ENCODE measurements around the gene AKAP9. TPM values are rescaled to one million over a fixed set of nuclear protein-coding genes. Genes with fewer than 3 reads are reported as not detected.

AKAP9 gene
- total RNA-seq, 6 experiments from 2014 or later: 24.6 to 30.4 (median 26.4) TPM

DNA sequence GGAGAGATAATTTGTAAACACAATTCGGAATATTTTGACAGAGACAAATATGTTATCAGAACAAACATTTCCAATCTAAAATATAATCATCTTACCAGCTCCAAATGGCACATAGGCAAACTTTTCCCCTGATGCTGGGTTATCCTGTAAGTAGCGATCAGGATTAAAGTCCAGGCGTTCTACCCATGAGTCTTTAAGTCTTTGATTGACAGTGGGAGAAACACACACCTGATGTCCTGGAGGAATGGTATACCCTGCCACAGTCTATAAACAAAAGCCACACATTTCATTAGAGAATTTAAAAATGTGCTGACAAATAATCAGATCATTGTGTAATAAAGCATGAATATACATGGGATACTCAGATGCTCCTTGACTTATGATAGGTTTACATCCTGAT is 176.3 kb downstream of the AKAP9 start:
- Mint-ChIP-seq H3K4me3 (no peak overlapping the region), H3K27me3 (ENCODE audit: insufficient read depth) (no peaks in the 10 kb centered on the region; the same call in 1 of the 2 replicates), H3K4me1 (ENCODE audit: low read depth) (no peaks in the 10 kb centered on the region), H3K27ac (no peak overlapping the region), H3K9me3 (no peaks in the 10 kb centered on the region), H3K36me3 (ENCODE audit: low read depth) (peaks cover 46% of the 10 kb centered on the region)
- TF ChIP-seq CTCF (IDR thresholded peaks at IDR 0.05): no peak
- DNase-seq: no peak

DNA sequence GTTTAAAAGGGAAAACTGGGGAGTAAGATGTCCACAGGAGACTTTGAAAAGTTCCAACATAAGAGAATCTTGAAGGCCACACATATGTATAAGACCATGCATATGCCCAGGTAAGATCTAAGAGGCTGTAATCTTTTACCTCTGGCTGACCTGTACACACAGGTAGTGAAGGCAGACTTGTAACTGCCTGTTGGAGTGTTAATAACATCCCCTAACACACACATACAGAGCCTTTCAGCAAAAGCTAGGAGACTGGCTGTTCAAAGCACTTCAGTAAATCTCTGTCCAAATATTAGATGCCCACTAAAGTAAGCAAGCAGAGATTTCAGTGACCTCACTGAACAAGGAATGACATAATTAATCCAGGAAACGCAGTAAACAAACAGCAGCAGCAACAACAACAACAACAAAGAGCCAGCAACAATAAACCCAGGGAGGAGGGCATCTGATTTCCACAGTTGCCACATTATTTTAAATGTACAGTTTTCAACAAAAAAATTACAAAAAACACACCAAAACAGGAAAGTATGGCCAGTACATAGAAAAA is 178.6 kb downstream of the AKAP9 start:
- H3K4me3 Mint-ChIP-seq: no peak overlapping the region
- no peaks in the 10 kb centered on the region for H3K9me3 Mint-ChIP-seq
- TF ChIP-seq CTCF (IDR thresholded peaks at IDR 0.05): no peak
- DNase-seq: no peak
- H3K4me1 Mint-ChIP-seq (ENCODE audit: low read depth): no peaks in the 10 kb centered on the region
- H3K27me3 Mint-ChIP-seq (ENCODE audit: insufficient read depth): no peaks in the 10 kb centered on the region; the same call in 1 of the 2 replicates
- H3K27ac Mint-ChIP-seq: no peak overlapping the region
- H3K36me3 Mint-ChIP-seq (ENCODE audit: low read depth): peaks cover 59% of the 10 kb centered on the region

DNA sequence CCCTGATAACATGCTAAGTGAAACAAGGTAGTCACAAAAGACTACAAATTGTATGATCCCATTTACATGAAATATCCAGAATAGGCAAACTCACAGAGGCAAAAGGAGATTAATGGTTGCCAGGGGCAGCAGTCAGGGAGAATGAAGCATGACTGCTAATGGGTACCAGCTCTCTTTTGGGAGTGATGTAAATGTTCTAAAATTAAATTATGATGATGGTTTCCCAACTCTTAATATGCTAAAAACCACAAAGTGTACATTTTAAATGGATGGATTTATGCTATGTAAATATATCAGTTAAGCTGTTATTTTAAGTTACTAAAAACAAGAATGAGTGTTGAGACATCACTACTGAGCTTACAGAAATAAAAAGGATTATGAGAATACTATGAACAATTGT is 181.0 kb downstream of the AKAP9 start:
- no peak overlapping the region for H3K4me3 Mint-ChIP-seq

GRCh38 chr7:92131093-92131492 is 190.4 kb downstream of the AKAP9 start:
- TF ChIP-seq CTCF (IDR thresholded peaks at IDR 0.05): no peak
- Mint-ChIP-seq H3K27me3 (ENCODE audit: insufficient read depth) (no peaks in the 10 kb centered on the region; the same call in 1 of the 2 replicates), H3K4me3 (no peak overlapping the region), H3K36me3 (ENCODE audit: low read depth) (peaks cover 11% of the 10 kb centered on the region), H3K27ac (no peak overlapping the region), H3K9me3 (no peaks in the 10 kb centered on the region), H3K4me1 (ENCODE audit: low read depth) (peaks cover 44% of the 10 kb centered on the region)
- DNase-seq: no peak

More for the DNA sequence above, 181.0 kb downstream of the AKAP9 start:
- no peak for TF ChIP-seq CTCF (IDR thresholded peaks at IDR 0.05)
- H3K9me3 Mint-ChIP-seq: no peaks in the 10 kb centered on the region
- H3K4me1 Mint-ChIP-seq (ENCODE audit: low read depth): no peaks in the 10 kb centered on the region
- no peak for DNase-seq
- H3K27ac Mint-ChIP-seq: no peak overlapping the region
- peaks cover 47% of the 10 kb centered on the region for H3K36me3 Mint-ChIP-seq (ENCODE audit: low read depth)
- H3K27me3 Mint-ChIP-seq (ENCODE audit: insufficient read depth): peaks cover 2% of the 10 kb centered on the region

DNA sequence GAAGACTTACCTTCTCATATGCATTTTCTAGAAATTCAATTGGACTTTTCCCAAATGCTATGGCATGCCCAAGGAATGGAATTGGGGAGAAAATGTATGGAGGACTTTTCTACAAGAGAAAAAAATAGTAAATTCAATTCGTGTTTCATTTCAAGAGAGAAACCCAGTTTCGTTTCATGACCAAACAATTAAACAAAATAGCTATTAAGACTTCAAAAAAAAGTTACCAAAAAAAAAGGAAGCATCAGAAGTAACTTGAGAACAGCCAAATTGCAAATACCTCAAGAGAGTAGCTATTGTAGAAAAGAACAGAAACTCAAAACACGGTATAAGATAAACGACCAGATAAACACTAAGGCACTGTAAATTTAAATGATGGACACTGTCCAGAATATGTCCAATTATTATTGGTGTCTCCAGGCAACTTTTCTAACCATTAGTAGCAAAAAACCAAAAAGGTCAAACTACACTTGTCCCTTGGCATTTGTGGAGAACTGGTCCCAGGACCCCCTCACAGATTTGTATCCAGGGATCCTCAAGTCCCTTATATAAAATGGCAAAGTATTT is 191.2 kb downstream of the AKAP9 start:
- Mint-ChIP-seq H3K27ac (no peak overlapping the region), H3K4me1 (ENCODE audit: low read depth) (peaks cover 45% of the 10 kb centered on the region)
- TF ChIP-seq CTCF (IDR thresholded peaks at IDR 0.05): no peak

More for the DNA sequence above, 191.2 kb downstream of the AKAP9 start:
- DNase-seq: no peak
- H3K9me3 Mint-ChIP-seq: no peaks in the 10 kb centered on the region
- H3K4me3 Mint-ChIP-seq: peak overlapping the region; percentile 62; the same call in 1 of the 2 replicates
- H3K36me3 Mint-ChIP-seq (ENCODE audit: low read depth): peaks cover 11% of the 10 kb centered on the region
- H3K27me3 Mint-ChIP-seq (ENCODE audit: insufficient read depth): no peaks in the 10 kb centered on the region; the same call in 1 of the 2 replicates
